Endothelial cell of umbilical vein (primary cell): ENCODE data around the gene OR12D1. TPM values are rescaled to one million over a fixed set of nuclear protein-coding genes. Genes with fewer than 3 reads are reported as not detected.

ENCODE experiments used
- BruUV-seq: library from RNA; stranded (reverse); fragments of 400-500 nt; replicated peaks from 2 replicates; lab custom pipeline; 2021; lab: Mats Ljungman, UMichigan
- CTCF ChIA-PET: fragments of 300-600, 350-600 bp; sonication (Branson Sonifier 250); formaldehyde crosslinking; loops from one replicate; lab custom pipeline; 2021; ENCODE audit warnings: antibody characterized with exemption, inconsistent platforms; lab: Charles Lee
- POLR2A ChIA-PET: fragments of 300-600, 350-600 bp; sonication (Branson Sonifier 250); formaldehyde crosslinking; loops from one replicate; lab custom pipeline; 2021; ENCODE audit warnings: antibody characterized with exemption, inconsistent platforms; lab: Charles Lee
- DNase-seq: peaks from one replicate; pipeline ENCODE4 v3.0.0-alpha.2; 2011; ENCODE audit warnings: low read depth, low spot score
- FAIRE-seq: peaks from 2 replicates; lab custom pipeline; 2011; peaks lifted over from hg19 to GRCh38; lab: Jason Lieb, UNC
- H2AFZ ChIP-seq: 2 replicates; pipeline ENCODE4 v1.6.0; 2012; ENCODE audit warnings: low read depth, low read length, control low read depth, inconsistent platforms
- H3K27ac ChIP-seq: 2 replicates; pipeline ENCODE4 v1.5.1; 2011; ENCODE audit warnings: low read depth, mild to moderate bottlenecking, control low read depth, low read length, moderate library complexity; ENCODE audit not compliant: insufficient read depth
- H3K27me3 ChIP-seq, 2 experiments: 2 replicates each; pipeline versions ENCODE4 v1.6.0 to v1.6.1; 2011; ENCODE audit warnings: low read length in 2 of 2, mixed read lengths in 1 of 2; ENCODE audit not compliant: control insufficient read depth in 2 of 2, insufficient read depth in 2 of 2
- H3K36me3 ChIP-seq, 2 experiments: 2 replicates in 1 of 2; 3 replicates in 1 of 2; pipeline ENCODE4 v1.5.1; 2011; ENCODE audit warnings: low read length in 2 of 2, mild to moderate bottlenecking in 1 of 2, moderate library complexity in 1 of 2; ENCODE audit not compliant: control insufficient read depth in 2 of 2, insufficient read depth in 2 of 2; ENCODE audit errors: extremely low read depth in 1 of 2
- H3K4me1 ChIP-seq: 3 replicates; pipeline ENCODE4 v1.5.1; 2011; ENCODE audit warnings: mild to moderate bottlenecking, low read length; ENCODE audit not compliant: control insufficient read depth, insufficient read depth; ENCODE audit errors: extremely low read depth
- H3K4me2 ChIP-seq: 2 replicates; pipeline ENCODE4 v1.6.1; 2011; ENCODE audit warnings: low read length, control low read depth, mixed read lengths; ENCODE audit not compliant: insufficient read depth
- H3K4me3 ChIP-seq, 3 experiments: fragments of 200-600 bp in 1 of 3; sonication (generic), shearing (Covaris generic) in 1 of 3; replicated peaks in 1 of 3; 2 replicates each; pipeline ENCODE4 v1.5.1; 2011 to 2016; ENCODE audit warnings: control low read depth in 3 of 3, low read length in 3 of 3, mild to moderate bottlenecking in 2 of 3, inconsistent platforms in 1 of 3, low read depth in 1 of 3, moderate library complexity in 1 of 3; ENCODE audit not compliant: insufficient read depth in 1 of 3
- H3K79me2 ChIP-seq: 2 replicates; pipeline ENCODE4 v1.6.0; 2012; ENCODE audit warnings: low read length, inconsistent platforms; ENCODE audit not compliant: control insufficient read depth, insufficient read depth
- H3K9ac ChIP-seq: replicated peaks from 2 replicates; pipeline ENCODE3; 2011; ENCODE audit warnings: low read length, control low read depth; ENCODE audit not compliant: insufficient read depth; ENCODE audit errors: extremely low read depth
- H3K9me1 ChIP-seq: replicated peaks from 3 replicates; pipeline ENCODE4 v1.6.0; 2011; ENCODE audit warnings: mild to moderate bottlenecking, low read length; ENCODE audit not compliant: control insufficient read depth, insufficient read depth; ENCODE audit errors: extremely low read depth
- H3K9me3 ChIP-seq: replicated peaks from 2 replicates; pipeline ENCODE4 v1.5.1; 2012; ENCODE audit warnings: low read length, inconsistent platforms; ENCODE audit not compliant: control insufficient read depth, insufficient read depth
- H4K20me1 ChIP-seq: replicated peaks from 2 replicates; pipeline ENCODE3; 2011; ENCODE audit warnings: mild to moderate bottlenecking, low read length; ENCODE audit not compliant: control insufficient read depth, insufficient read depth; ENCODE audit errors: extremely low read depth
- EZH2 ChIP-seq: IDR thresholded peaks from 2 replicates; pipeline ENCODE4 v1.6.1; 2012; ENCODE audit warnings: borderline replicate concordance, low read depth, mild to moderate bottlenecking, moderate library complexity, low read length, inconsistent platforms; ENCODE audit not compliant: severe bottlenecking
- FOS ChIP-seq: IDR thresholded peaks from 2 replicates; pipeline ENCODE4 v1.6.1; 2011; ENCODE audit warnings: mild to moderate bottlenecking, low read length, moderate library complexity, borderline replicate concordance; ENCODE audit not compliant: insufficient read depth
- GATA2 ChIP-seq: IDR thresholded peaks from 2 replicates; pipeline ENCODE4 v1.7.0; 2011; ENCODE audit warnings: low read depth, mild to moderate bottlenecking, moderate library complexity, mixed read lengths, low read length; ENCODE audit not compliant: insufficient read length, insufficient read depth
- JUN ChIP-seq: IDR thresholded peaks from 2 replicates; pipeline ENCODE4 v1.6.1; 2011; ENCODE audit warnings: borderline replicate concordance, low read depth; ENCODE audit not compliant: insufficient read length, insufficient read depth
- MYC ChIP-seq: IDR thresholded peaks from one replicate; pipeline ENCODE4 v1.6.1; 2011; ENCODE audit warnings: mild to moderate bottlenecking, low read depth, low read length
- POLR2A ChIP-seq: IDR thresholded peaks from 2 replicates; pipeline ENCODE4 v1.6.1; 2012; ENCODE audit warnings: low read depth, mild to moderate bottlenecking, control low read depth, low read length
- POLR2AphosphoS5 ChIP-seq: IDR thresholded peaks from 2 replicates; pipeline ENCODE4 v1.6.1; 2012; ENCODE audit warnings: low read depth, mild to moderate bottlenecking, control low read depth, low read length, moderate library complexity; ENCODE audit not compliant: insufficient read depth
- dilution Hi-C: fragments of 300-500 bp; cut with MboI; formaldehyde crosslinking; loops from one replicate; pipeline ENCODE4 v1.15.0; 2019; ENCODE audit warnings: low sequenced_read_pairs; ENCODE audit not compliant: extremely low pct_ligation_motif_present
- intact Hi-C: fragments of 100-400 bp; cut with micrococcal nuclease; formaldehyde crosslinking; loops from one replicate; pipeline ENCODE4 v1.10.0; 2022
- polyA plus RNA-seq, 4 experiments: library from polyadenylated mRNA; depleted of rRNA in 3 of 4; stranded (reverse) in 3 of 4; unstranded in 1 of 4; fragments of >200 nt; gene quantifications; 2 replicates each; pipeline versions ENCODE4 v1.2.1 to v1.2.3, GENCODE V29; 2011 to 2012; ENCODE audit warnings: missing spikeins in 1 of 4
- total RNA-seq: library from RNA; stranded (reverse); gene quantifications from 2 replicates; pipeline ENCODE4 v1.2.3, GENCODE V29; 2021
- TF ChIP-seq, protein P1 (sequence below): IDR thresholded peaks from 2 replicates; pipeline ENCODE4 v1.6.1; 2011; ENCODE audit not compliant: insufficient read depth, insufficient read length
- TF ChIP-seq, protein P2 (sequence below), 2 donors: IDR thresholded peaks; 1 replicate in 1 of 2; 2 replicates in 1 of 2; pipeline ENCODE4 v1.5.1; 2011; ENCODE audit warnings: low read length in 2 of 2, mild to moderate bottlenecking in 2 of 2, moderate library complexity in 2 of 2, control low read depth in 1 of 2, inconsistent platforms in 1 of 2, low read depth in 1 of 2; ENCODE audit not compliant: insufficient read depth in 1 of 2; ENCODE audit errors: extremely low read depth in 1 of 2

OR12D1 gene
- total and polyA plus RNA-seq, 2 donors (not counting 3 experiments of a cell fraction or from before 2014, with no cell fraction given): not detected

GRCh38 chr6:29439006-29439405, 24.3 kb downstream of the OR12D1 start, which contains the start of gene OR10C1:
Gene OR10C1, plus strand, starts transcription at chr6:29439306. Its CDS starts 710 bp downstream, at chr6:29440016.
- Histone ChIP-seq H3K4me3 (no peak within 1 kb of the TSS), H3K9ac (no peak within 1 kb of the TSS), H3K9me3 (no peaks in the 10 kb centered on the region), H3K27me3 (no peaks in the 10 kb centered on the region), H3K79me2 (no peaks in the 10 kb centered on the region), H3K4me1 (no peaks in the 10 kb centered on the region), H3K4me2 (no peak within 1 kb of the TSS), H3K9me1 (no peaks in the 10 kb centered on the region), H3K27ac (no peak within 1 kb of the TSS), H4K20me1 (no peaks in the 10 kb centered on the region), H2AFZ (no peak within 1 kb of the TSS), H3K36me3 (no peaks in the 10 kb centered on the region)
- TF ChIP-seq, protein P1, sequence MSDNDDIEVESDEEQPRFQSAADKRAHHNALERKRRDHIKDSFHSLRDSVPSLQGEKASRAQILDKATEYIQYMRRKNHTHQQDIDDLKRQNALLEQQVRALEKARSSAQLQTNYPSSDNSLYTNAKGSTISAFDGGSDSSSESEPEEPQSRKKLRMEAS: no peak
- TF ChIP-seq EZH2 (no peak), FOS (no peak), GATA2 (no peak), MYC (no peak), POLR2A (no peak), JUN (no peak), POLR2AphosphoS5 (no peak)
- TF ChIP-seq, protein P2, sequence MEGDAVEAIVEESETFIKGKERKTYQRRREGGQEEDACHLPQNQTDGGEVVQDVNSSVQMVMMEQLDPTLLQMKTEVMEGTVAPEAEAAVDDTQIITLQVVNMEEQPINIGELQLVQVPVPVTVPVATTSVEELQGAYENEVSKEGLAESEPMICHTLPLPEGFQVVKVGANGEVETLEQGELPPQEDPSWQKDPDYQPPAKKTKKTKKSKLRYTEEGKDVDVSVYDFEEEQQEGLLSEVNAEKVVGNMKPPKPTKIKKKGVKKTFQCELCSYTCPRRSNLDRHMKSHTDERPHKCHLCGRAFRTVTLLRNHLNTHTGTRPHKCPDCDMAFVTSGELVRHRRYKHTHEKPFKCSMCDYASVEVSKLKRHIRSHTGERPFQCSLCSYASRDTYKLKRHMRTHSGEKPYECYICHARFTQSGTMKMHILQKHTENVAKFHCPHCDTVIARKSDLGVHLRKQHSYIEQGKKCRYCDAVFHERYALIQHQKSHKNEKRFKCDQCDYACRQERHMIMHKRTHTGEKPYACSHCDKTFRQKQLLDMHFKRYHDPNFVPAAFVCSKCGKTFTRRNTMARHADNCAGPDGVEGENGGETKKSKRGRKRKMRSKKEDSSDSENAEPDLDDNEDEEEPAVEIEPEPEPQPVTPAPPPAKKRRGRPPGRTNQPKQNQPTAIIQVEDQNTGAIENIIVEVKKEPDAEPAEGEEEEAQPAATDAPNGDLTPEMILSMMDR (IDR thresholded peaks at IDR 0.05; ENCODE audit: extremely low read depth in 1 of 2, insufficient read depth in 1 of 2, low read depth in 1 of 2, low read length in 2 of 2): no peak
- CTCF ChIA-PET: no interaction called here
- intact Hi-C loops (no loop called here), dilution Hi-C loops (no loop called here)
- DNase-seq (no peak), FAIRE-seq (no peak)
- POLR2A ChIA-PET: no interaction called here
- no TSS peak for BruUV-seq
